ENCODE data around the gene HDAC8.

- TF ChIP-seq EZH2 (IDR thresholded peaks at IDR 0.05; ENCODE audit: borderline replicate concordance, low read length) (no peak), CTCF (conservative IDR thresholded peaks at IDR 0.05 in 1 of 2, IDR thresholded peaks at IDR 0.05 in 1 of 2; ENCODE audit: extremely low read depth in 1 of 2, insufficient read depth in 1 of 2, low read depth in 1 of 2, low read length in 2 of 2) (no peak)
Observed at GRCh38 chrX:72461288-72461687, 111.4 kb downstream of the HDAC8 start.

Measured in mammary epithelial cell (primary cell).